GM10248 (cell line): Measurements from ENCODE around the gene RHO.
"Not testable (repeated sequence)": the region's sequence is repeated elsewhere in the genome, so short reads cannot be mapped to it uniquely, and the experiment has no call there.

ENCODE experiments used
- CTCF ChIA-PET: fragments of 300-600 bp; sonication (Branson Sonifier 250); formaldehyde crosslinking; extraction: SDS; loops from one replicate; lab custom pipeline; 2021; ENCODE audit warnings: antibody characterized with exemption; lab: Yijun Ruan, JAX
- POLR2A ChIA-PET: fragments of 350-650 bp; sonication (Branson Sonifier 250); formaldehyde crosslinking; extraction: SDS; loops from one replicate; lab custom pipeline; 2020; ENCODE audit warnings: antibody characterized with exemption; lab: Yijun Ruan, JAX
- DNase-seq: peaks from one replicate; pipeline ENCODE4 v3.0.0; 2012; ENCODE audit errors: extremely low spot score
- CTCF ChIP-seq: IDR thresholded peaks from 2 replicates; pipeline ENCODE4 v1.5.1; 2012; ENCODE audit warnings: mild to moderate bottlenecking, low read depth; ENCODE audit errors: extremely low read depth, missing control alignments, control extremely low read depth

The RHO gene

DNA sequence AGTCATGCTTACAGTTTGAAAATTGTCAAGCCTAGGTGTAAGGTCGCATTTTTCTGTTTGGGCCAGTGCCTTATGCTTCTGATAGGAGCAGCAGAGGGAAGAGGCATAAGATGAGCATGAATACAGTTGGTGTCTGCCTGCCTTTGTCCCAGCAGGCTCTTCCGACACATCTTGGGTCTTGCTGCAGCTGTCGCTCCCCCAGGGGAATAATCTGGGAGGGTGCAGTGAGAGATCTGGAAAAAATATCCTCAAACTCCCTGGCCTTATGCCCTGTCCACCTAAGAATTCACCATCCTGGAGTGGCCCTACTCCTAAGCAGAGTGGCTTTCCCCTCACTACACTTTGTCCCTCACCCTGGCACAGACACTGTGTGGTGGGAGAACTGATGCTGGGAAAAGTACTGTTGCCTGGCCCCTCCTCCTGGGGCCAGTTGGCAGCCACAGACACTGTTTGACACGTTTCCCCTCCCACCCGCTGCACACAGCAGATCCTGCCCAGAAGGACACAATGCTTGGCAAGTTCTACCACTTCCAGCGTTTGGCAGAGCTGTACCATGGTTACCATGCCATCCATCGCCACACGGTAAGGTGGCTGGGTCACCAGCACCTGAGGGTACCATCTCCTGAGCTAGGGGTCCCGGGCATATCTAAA, 21.1 kb upstream of the RHO start:
- ChIA-PET CTCF (interaction anchor here (1.3 kb wide), 1 partner anchor 17 kb away, joined by 4 read pairs; no protein-coding TSS in a partner anchor), POLR2A (no interaction called here)
- no peak for TF ChIP-seq CTCF
- no peak for DNase-seq

DNA sequence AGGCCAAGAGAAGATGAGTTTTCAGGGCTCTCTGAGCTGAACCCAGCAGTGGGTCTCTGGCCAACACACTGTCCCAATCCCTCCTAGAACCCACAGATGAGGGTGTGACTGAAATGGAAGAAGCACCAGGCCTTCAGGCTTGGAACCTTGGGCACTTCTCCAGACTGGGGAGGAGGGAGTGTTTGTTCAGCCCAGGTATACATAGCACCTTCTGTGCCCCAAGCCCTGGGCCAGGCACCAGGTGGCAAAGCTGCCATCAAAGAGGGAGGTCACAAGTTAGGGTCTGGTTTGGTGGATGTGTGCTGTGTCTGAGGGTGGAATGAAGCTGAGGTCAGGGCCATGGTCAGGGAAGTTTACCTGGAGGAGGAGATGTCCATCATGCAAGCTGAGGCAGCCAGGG, 15.8 kb upstream of the RHO start:
- POLR2A ChIA-PET, result no interaction called here
- TF ChIP-seq CTCF, result no peak
- no peak for DNase-seq
- CTCF ChIA-PET, result interaction anchor here (1.3 kb wide), 1 partner anchor 20 kb away, joined by 3 read pairs; no protein-coding TSS in a partner anchor

DNA sequence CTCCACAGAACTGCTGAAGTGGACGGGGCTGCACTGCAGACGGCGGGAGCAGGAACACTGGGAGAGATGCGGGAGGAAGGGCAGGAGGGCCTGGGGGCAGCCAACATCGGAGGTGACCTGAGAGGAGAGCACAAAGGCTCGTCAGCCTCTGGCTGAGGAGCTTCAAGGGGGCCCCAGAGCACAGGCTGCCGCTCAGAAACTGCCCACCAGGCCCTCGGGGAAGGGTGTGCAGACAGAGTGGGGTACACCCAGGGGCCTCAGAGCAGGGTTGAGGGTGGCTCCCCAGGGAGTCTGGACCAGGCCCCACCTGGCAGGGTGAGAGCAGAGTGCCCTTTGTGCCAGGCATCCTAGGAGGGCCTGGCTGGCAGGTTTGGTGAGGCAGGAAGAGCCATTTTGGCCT, 14.7 kb upstream of the RHO start:
- CTCF ChIA-PET, result interaction anchor here (1.3 kb wide), 1 partner anchor 10 kb away, joined by 6 read pairs; no protein-coding TSS in a partner anchor
- POLR2A ChIA-PET, result no interaction called here
- no peak for DNase-seq
- TF ChIP-seq CTCF, result no peak

DNA sequence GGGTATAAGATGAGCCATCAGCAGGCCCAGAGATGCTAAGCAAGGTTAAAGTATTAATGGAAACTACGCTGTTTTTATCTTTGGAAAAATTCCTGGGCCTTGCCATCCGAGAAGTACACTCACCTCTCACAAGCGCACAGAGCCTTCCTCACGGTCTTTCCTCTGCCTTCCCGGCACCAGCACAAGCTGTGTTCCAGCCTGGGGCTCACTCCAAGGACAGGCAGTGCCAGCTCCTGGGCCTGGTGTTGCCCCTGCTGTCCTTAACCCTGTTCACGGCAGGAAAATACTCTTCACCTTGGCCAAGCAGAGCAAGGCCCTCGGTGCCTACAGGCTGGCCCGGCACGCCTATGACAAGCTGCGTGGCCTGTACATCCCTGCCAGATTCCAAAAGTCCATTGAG, 14.3 kb upstream of the RHO start:
- TF ChIP-seq CTCF, result no peak
- POLR2A ChIA-PET, result no interaction called here
- no peak for DNase-seq
- CTCF ChIA-PET, result interaction anchor here (1.3 kb wide), 1 partner anchor 9 kb away, joined by 6 read pairs; no protein-coding TSS in a partner anchor

- POLR2A ChIA-PET, result no interaction called here
- CTCF ChIA-PET, result interaction anchor here (1.3 kb wide), 1 partner anchor 9 kb away, joined by 6 read pairs; no protein-coding TSS in a partner anchor
- no peak for DNase-seq
- TF ChIP-seq CTCF, result no peak
These were observed 13.9 kb upstream of the RHO start for GRCh38 chr3:129514563-129514962.

GRCh38 chr3:129515108-129515820, 13.2 kb upstream of the RHO start:
- DNase-seq, POLR2A ChIA-PET: not testable (repeated sequence)
- CTCF ChIA-PET, result interaction anchor here (1.3 kb wide), 1 partner anchor 8 kb away, joined by 6 read pairs; no protein-coding TSS in a partner anchor

DNA sequence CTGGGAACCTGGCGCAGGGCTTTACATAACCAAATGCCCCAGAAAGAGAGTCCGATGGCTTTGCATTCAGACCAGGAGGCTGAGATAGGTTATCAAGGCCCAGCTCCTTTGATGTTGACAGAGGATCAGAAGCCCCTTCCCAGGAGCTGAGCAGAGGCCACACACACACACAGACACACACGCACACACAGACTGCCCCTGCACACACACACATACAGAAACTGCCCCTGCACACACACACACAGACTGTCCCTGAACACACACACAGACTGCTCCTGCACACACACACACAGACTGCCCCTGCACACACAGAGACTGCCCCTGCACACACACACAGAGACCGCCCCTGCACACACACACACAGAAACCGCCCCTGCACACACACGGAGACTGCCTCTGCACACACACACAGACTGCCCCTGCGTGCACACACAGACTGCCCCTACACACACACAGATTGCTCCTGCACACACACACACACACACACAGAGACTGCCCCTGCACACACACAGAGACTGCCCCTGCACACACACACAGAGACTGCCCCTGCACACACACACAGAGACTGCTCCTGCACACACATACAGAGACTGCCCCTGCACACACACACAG, 12.5 kb upstream of the RHO start:
- DNase-seq, POLR2A ChIA-PET, CTCF ChIA-PET: not testable (repeated sequence)
